HEK293 (cell line): ENCODE measurements around the gene DLG2.

Experiments used
- CTCF ChIA-PET: fragments of 350-600 bp; formaldehyde crosslinking; extraction: SDS; loops from one replicate; lab custom pipeline; 2021; ENCODE audit warnings: antibody characterized with exemption; lab: Yijun Ruan, JAX
- POLR2A ChIA-PET: fragments of 300-600 bp; formaldehyde crosslinking; extraction: SDS; loops from one replicate; lab custom pipeline; 2020; ENCODE audit warnings: antibody characterized with exemption, inconsistent platforms; lab: Yijun Ruan, JAX
- H3K27ac ChIP-seq: fragments of 200-500 bp; sonication (Bioruptor generic); 2 replicates; pipeline ENCODE4 v1.5.1; 2014; ENCODE audit warnings: low read depth, low read length, control low read depth, inconsistent platforms; ENCODE audit errors: extremely low read depth
- H3K36me3 ChIP-seq, 2 experiments: fragments of 200-500 bp in 1 of 2; sonication (Bioruptor generic) in 1 of 2; 1 replicate in 1 of 2; 2 replicates in 1 of 2; pipeline ENCODE4 v1.5.1; 2014 to 2017; ENCODE audit warnings: inconsistent platforms in 2 of 2, low read length in 2 of 2; ENCODE audit not compliant: control insufficient read depth in 2 of 2, insufficient read depth in 1 of 2
- H3K4me1 ChIP-seq: fragments of 200-500 bp; sonication (Bioruptor generic); 2 replicates; pipeline ENCODE4 v1.5.1; 2014; ENCODE audit warnings: mild to moderate bottlenecking, low read length, inconsistent platforms; ENCODE audit not compliant: control insufficient read depth, insufficient read depth
- H3K4me3 ChIP-seq: 2 replicates; pipeline ENCODE4 v1.5.1; 2011; ENCODE audit warnings: low read depth, mild to moderate bottlenecking, control low read depth, low read length, moderate library complexity
- H3K9me3 ChIP-seq: fragments of 200-500 bp; sonication (Bioruptor generic); 2 replicates; pipeline ENCODE4 v1.5.1; 2014; ENCODE audit warnings: low read depth, low read length, inconsistent platforms; ENCODE audit not compliant: control insufficient read depth, insufficient read depth
- GLIS1 ChIP-seq: fragments of 450-650 bp; formaldehyde crosslinking; IDR thresholded peaks from 2 replicates; pipeline ENCODE4 v1.5.1; 2016; ENCODE audit warnings: missing biosample characterization, missing genetic modification characterization
- HOXD13 ChIP-seq: sonication (generic); formaldehyde crosslinking; IDR thresholded peaks from 2 replicates; pipeline ENCODE4 v1.8.0; 2022; ENCODE audit warnings: missing genetic modification reagents, borderline replicate concordance
- KLF10 ChIP-seq: fragments of 450-650 bp; IDR thresholded peaks from 2 replicates; pipeline ENCODE4 v1.5.1; 2018; ENCODE audit warnings: missing biosample characterization, mild to moderate bottlenecking, missing genetic modification characterization
- YY2 ChIP-seq: fragments of 450-650 bp; formaldehyde crosslinking; IDR thresholded peaks from 2 replicates; pipeline ENCODE4 v1.5.1; 2016; ENCODE audit warnings: missing biosample characterization, missing genetic modification characterization
- ZFHX2 ChIP-seq: fragments of 450-650 bp; formaldehyde crosslinking; conservative IDR thresholded peaks from 2 replicates; pipeline ENCODE4 v1.5.1; 2016; ENCODE audit warnings: missing biosample characterization, missing genetic modification characterization
- ZNF112 ChIP-seq: fragments of 450-650 bp; formaldehyde crosslinking; IDR thresholded peaks from 2 replicates; pipeline ENCODE4 v1.5.0; 2017; ENCODE audit warnings: missing biosample characterization, missing genetic modification characterization
- ZNF146 ChIP-seq: fragments of 450-650 bp; formaldehyde crosslinking; IDR thresholded peaks from 2 replicates; pipeline ENCODE4 v1.5.1; 2016; ENCODE audit warnings: missing biosample characterization, missing genetic modification characterization
- ZNF155 ChIP-seq: fragments of 450-650 bp; formaldehyde crosslinking; IDR thresholded peaks from 2 replicates; pipeline ENCODE4 v1.5.1; 2016; ENCODE audit warnings: missing biosample characterization, missing genetic modification characterization
- ZNF157 ChIP-seq: fragments of 450-650 bp; formaldehyde crosslinking; IDR thresholded peaks from 2 replicates; pipeline ENCODE4 v1.5.1; 2016; ENCODE audit warnings: missing biosample characterization, missing genetic modification characterization
- ZNF16 ChIP-seq: fragments of 450-650 bp; formaldehyde crosslinking; IDR thresholded peaks from 2 replicates; pipeline ENCODE4 v1.5.1; 2016; ENCODE audit warnings: low read depth, missing biosample characterization, missing genetic modification characterization
- ZNF174 ChIP-seq: fragments of 450-650 bp; formaldehyde crosslinking; IDR thresholded peaks from 2 replicates; pipeline ENCODE4 v1.5.0; 2017; ENCODE audit warnings: missing biosample characterization, mild to moderate bottlenecking, missing genetic modification characterization
- ZNF221 ChIP-seq: fragments of 450-650 bp; formaldehyde crosslinking; IDR thresholded peaks from 2 replicates; pipeline ENCODE4 v1.5.1; 2017; ENCODE audit warnings: missing biosample characterization, missing genetic modification characterization, borderline replicate concordance
- ZNF248 ChIP-seq: fragments of 450-650 bp; formaldehyde crosslinking; IDR thresholded peaks from 2 replicates; pipeline ENCODE4 v1.5.1; 2017; ENCODE audit warnings: missing biosample characterization, missing genetic modification characterization
- ZNF26 ChIP-seq: fragments of 450-650 bp; formaldehyde crosslinking; IDR thresholded peaks from 2 replicates; pipeline ENCODE4 v1.5.1; 2016; ENCODE audit warnings: missing biosample characterization, missing genetic modification characterization
- ZNF292 ChIP-seq: fragments of 450-650 bp; formaldehyde crosslinking; IDR thresholded peaks from 2 replicates; pipeline ENCODE4 v1.5.1; 2016; ENCODE audit warnings: low read depth, missing biosample characterization, missing genetic modification characterization, borderline replicate concordance
- ZNF335 ChIP-seq: fragments of 450-650 bp; formaldehyde crosslinking; conservative IDR thresholded peaks from 2 replicates; pipeline ENCODE4 v1.5.1; 2016; ENCODE audit warnings: missing biosample characterization, missing genetic modification characterization
- ZNF423 ChIP-seq: fragments of 450-650 bp; formaldehyde crosslinking; IDR thresholded peaks from 2 replicates; pipeline ENCODE4 v1.5.1; 2016; ENCODE audit warnings: missing biosample characterization, missing genetic modification characterization
- ZNF426 ChIP-seq: fragments of 450-650 bp; formaldehyde crosslinking; IDR thresholded peaks from 2 replicates; pipeline ENCODE4 v1.5.1; 2017; ENCODE audit warnings: missing biosample characterization, missing genetic modification characterization, mild to moderate bottlenecking, inconsistent platforms, moderate library complexity
- ZNF501 ChIP-seq: fragments of 450-650 bp; formaldehyde crosslinking; IDR thresholded peaks from 2 replicates; pipeline ENCODE4 v1.5.1; 2016; ENCODE audit warnings: missing biosample characterization, missing genetic modification characterization
- ZNF610 ChIP-seq: fragments of 450-650 bp; formaldehyde crosslinking; IDR thresholded peaks from 2 replicates; pipeline ENCODE4 v1.5.1; 2016; ENCODE audit warnings: missing biosample characterization, missing genetic modification characterization, borderline replicate concordance
- ZNF623 ChIP-seq: fragments of 450-650 bp; formaldehyde crosslinking; IDR thresholded peaks from 2 replicates; pipeline ENCODE4 v1.5.1; 2016; ENCODE audit warnings: missing biosample characterization, missing genetic modification characterization
- ZNF76 ChIP-seq: fragments of 450-650 bp; formaldehyde crosslinking; IDR thresholded peaks from 2 replicates; pipeline ENCODE4; 2016; ENCODE audit warnings: low read depth, missing biosample characterization, missing genetic modification characterization, borderline replicate concordance
- ZNF830 ChIP-seq: fragments of 450-650 bp; IDR thresholded peaks from 2 replicates; pipeline ENCODE4 v1.5.0; 2018; ENCODE audit warnings: missing biosample characterization, missing genetic modification characterization, low read depth, mild to moderate bottlenecking, moderate library complexity
- ZSCAN16 ChIP-seq: fragments of 450-650 bp; formaldehyde crosslinking; IDR thresholded peaks from 2 replicates; pipeline ENCODE4 v1.5.1; 2016; ENCODE audit warnings: missing biosample characterization, missing genetic modification characterization
- ZSCAN30 ChIP-seq: fragments of 450-650 bp; IDR thresholded peaks from 2 replicates; pipeline ENCODE4 v1.5.1; 2018; ENCODE audit warnings: missing biosample characterization, mild to moderate bottlenecking, missing genetic modification characterization, moderate library complexity
- TF ChIP-seq, protein P1 (sequence below): fragments of 450-650 bp; formaldehyde crosslinking; IDR thresholded peaks from 2 replicates; pipeline ENCODE4 v1.5.1; 2016; ENCODE audit warnings: missing biosample characterization, missing genetic modification characterization
- TF ChIP-seq, protein P2 (sequence below): sonication (generic); formaldehyde crosslinking; IDR thresholded peaks from 2 replicates; pipeline ENCODE4 v1.8.1; 2022; ENCODE audit warnings: mild to moderate bottlenecking, moderate library complexity, missing genetic modification reagents

Gene DLG2

DNA sequence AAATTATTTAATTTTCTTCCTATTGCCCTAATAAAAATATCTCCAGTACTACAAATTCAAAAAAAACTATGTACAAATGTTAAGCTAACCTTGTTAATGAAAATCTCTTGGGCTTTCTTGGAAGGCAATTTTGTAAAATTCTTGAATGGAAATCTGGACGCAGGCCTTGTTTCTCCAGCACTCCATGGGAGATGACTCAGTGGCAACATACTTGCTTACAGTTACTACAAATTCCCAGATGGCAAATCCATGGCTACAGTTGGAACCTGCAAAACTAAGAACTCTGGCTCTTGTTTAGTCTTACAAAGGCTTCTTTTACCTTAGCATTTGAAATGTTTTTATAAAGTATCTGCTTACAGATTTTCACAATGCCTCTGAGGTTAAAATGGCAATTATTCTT lies 725.2 kb downstream of the DLG2 start:
- no peak for TF ChIP-seq ZNF112 (tag by site-specific recombination)
- no peak for TF ChIP-seq ZNF248
- no peak for TF ChIP-seq ZSCAN16 (tag by site-specific recombination)
- TF ChIP-seq ZNF292 (tag by site-specific recombination) = no peak
- TF ChIP-seq ZNF830 (tag by site-specific recombination) = no peak
- TF ChIP-seq ZNF146 (tag by site-specific recombination) = no peak
- TF ChIP-seq ZNF426 (tag by site-specific recombination) = no peak
- TF ChIP-seq, protein P1, sequence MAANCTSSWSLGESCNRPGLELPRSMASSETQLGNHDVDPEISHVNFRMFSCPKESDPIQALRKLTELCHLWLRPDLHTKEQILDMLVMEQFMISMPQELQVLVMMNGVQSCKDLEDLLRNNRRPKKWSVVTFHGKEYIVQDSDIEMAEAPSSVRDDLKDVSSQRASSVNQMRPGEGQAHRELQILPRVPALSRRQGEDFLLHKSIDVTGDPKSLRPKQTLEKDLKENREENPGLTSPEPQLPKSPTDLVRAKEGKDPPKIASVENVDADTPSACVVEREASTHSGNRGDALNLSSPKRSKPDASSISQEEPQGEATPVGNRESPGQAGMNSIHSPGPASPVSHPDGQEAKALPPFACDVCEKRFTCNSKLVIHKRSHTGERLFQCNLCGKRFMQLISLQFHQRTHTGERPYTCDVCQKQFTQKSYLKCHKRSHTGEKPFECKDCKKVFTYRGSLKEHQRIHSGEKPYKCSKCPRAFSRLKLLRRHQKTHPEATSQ = no peak
- no peak for TF ChIP-seq ZNF623 (tag by site-specific recombination)
- TF ChIP-seq ZFHX2 = no peak
- TF ChIP-seq ZNF157 (tag by site-specific recombination) = no peak
- no peak for TF ChIP-seq ZNF610 (tag by site-specific recombination)
- no peak for TF ChIP-seq ZNF155 (tag by site-specific recombination)
- TF ChIP-seq ZNF76 (tag by site-specific recombination) = no peak
- TF ChIP-seq ZSCAN30 (tag by site-specific recombination) = no peak
- TF ChIP-seq GLIS1 (tag by site-specific recombination) = no peak
- H3K27ac ChIP-seq = no peak overlapping the region
- POLR2A ChIA-PET = no interaction called here
- H3K9me3 ChIP-seq = no peaks in the 10 kb centered on the region
- CTCF ChIA-PET = no interaction called here
- H3K36me3 ChIP-seq = no peaks in the 10 kb centered on the region
- H3K4me1 ChIP-seq = no peaks in the 10 kb centered on the region
- no peak overlapping the region for H3K4me3 ChIP-seq

GRCh38 chr11:84899740-84900139 lies 727.4 kb downstream of the DLG2 start:
- Histone ChIP-seq H3K4me1 (no peaks in the 10 kb centered on the region), H3K36me3 (no peaks in the 10 kb centered on the region), H3K27ac (no peak overlapping the region), H3K9me3 (no peaks in the 10 kb centered on the region), H3K4me3 (no peak overlapping the region)
- ChIA-PET CTCF (no interaction called here), POLR2A (no interaction called here)
- TF ChIP-seq HOXD13 (CRISPR knock-in tag) (no peak), YY2 (tag by site-specific recombination) (no peak), ZNF423 (tag by site-specific recombination) (no peak)
- TF ChIP-seq, protein P2, sequence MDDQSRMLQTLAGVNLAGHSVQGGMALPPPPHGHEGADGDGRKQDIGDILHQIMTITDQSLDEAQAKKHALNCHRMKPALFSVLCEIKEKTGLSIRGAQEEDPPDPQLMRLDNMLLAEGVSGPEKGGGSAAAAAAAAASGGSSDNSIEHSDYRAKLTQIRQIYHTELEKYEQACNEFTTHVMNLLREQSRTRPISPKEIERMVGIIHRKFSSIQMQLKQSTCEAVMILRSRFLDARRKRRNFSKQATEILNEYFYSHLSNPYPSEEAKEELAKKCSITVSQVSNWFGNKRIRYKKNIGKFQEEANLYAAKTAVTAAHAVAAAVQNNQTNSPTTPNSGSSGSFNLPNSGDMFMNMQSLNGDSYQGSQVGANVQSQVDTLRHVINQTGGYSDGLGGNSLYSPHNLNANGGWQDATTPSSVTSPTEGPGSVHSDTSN = no peak

DNA sequence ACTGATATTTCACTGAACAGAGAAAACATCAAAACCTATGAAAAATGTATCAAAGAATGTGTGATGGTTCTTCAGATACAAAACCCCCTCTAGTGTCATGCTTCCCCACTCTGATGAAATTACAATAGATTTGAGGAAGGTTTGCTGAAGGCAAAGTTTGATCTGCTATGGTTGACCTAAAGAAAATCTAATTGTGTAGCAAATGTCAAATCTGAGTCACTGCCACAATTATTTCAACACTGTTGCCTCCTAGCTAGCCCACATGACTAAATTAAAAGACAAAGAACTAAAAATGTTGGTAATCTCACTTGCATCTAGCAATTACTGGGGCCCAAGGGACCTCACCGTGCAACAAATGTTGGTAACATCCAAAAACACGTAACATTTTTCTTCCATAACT lies 728.0 kb downstream of the DLG2 start:
- no peaks in the 10 kb centered on the region for H3K9me3 ChIP-seq
- ChIA-PET POLR2A (no interaction called here), CTCF (no interaction called here)
- no peak overlapping the region for H3K4me3 ChIP-seq
- H3K27ac ChIP-seq = no peak overlapping the region
- H3K4me1 ChIP-seq = no peaks in the 10 kb centered on the region
- TF ChIP-seq ZNF335 (tag by site-specific recombination) = no peak
- no peak for TF ChIP-seq ZNF26 (tag by site-specific recombination)
- no peak for TF ChIP-seq KLF10
- TF ChIP-seq ZNF174 (tag by site-specific recombination) = no peak
- no peak for TF ChIP-seq ZNF501 (tag by site-specific recombination)
- TF ChIP-seq ZNF221 (tag by site-specific recombination) = no peak
- TF ChIP-seq ZNF16 = no peak
- no peaks in the 10 kb centered on the region for H3K36me3 ChIP-seq
